H1 (cell line): ENCODE data around the gene RIMBP2. TPM values are rescaled to one million over a fixed set of nuclear protein-coding genes. Genes with fewer than 3 reads are reported as not detected.

ENCODE experiments used
- CTCF ChIA-PET: fragments of 300-600 bp; sonication (Branson Sonifier 250); formaldehyde crosslinking; loops from one replicate; lab custom pipeline; 2021; ENCODE audit not compliant: partially characterized antibody; lab: Charles Lee
- POLR2A ChIA-PET: fragments of 300-600 bp; sonication (Branson Sonifier 250); formaldehyde crosslinking; loops from one replicate; lab custom pipeline; 2021; ENCODE audit warnings: inconsistent platforms; ENCODE audit not compliant: partially characterized antibody; lab: Charles Lee
- DNase-seq, 2 experiments: peaks; one replicate each; pipeline versions ENCODE4 v3.0.0 to v3.0.0-alpha.2; 2010 to 2022; ENCODE audit warnings: low spot score in 2 of 2, low read depth in 1 of 2, mixed read lengths in 1 of 2
- FAIRE-seq: peaks from 2 replicates; lab custom pipeline; 2011; peaks lifted over from hg19 to GRCh38; lab: Jason Lieb, UNC
- H2AFZ ChIP-seq: 2 replicates; pipeline ENCODE4 v1.8.1; 2012; ENCODE audit warnings: low read length, inconsistent platforms
- H2AK5ac ChIP-seq: 2 replicates; pipeline ENCODE4 v1.6.1; 2013; ENCODE audit warnings: low read depth, low read length
- H2BK120ac ChIP-seq: replicated peaks from 2 replicates; pipeline ENCODE3; 2013; ENCODE audit warnings: low read depth, low read length, inconsistent platforms
- H2BK12ac ChIP-seq: 2 replicates; pipeline ENCODE4 v1.6.1; 2013; ENCODE audit warnings: low read depth, low read length
- H2BK15ac ChIP-seq: 2 replicates; pipeline ENCODE4 v1.6.1; 2013; ENCODE audit warnings: low read length
- H2BK20ac ChIP-seq: 2 replicates; pipeline ENCODE4 v1.6.1; 2013; ENCODE audit warnings: low read length
- H2BK5ac ChIP-seq: 2 replicates; pipeline ENCODE4 v1.6.1; 2013; ENCODE audit warnings: low read depth, low read length
- H3K14ac ChIP-seq: 2 replicates; pipeline ENCODE4 v1.6.1; 2013; ENCODE audit warnings: inconsistent platforms; ENCODE audit not compliant: insufficient read length
- H3K18ac ChIP-seq: 2 replicates; pipeline ENCODE4 v1.6.1; 2013; ENCODE audit warnings: low read length; ENCODE audit errors: extremely low read depth
- H3K23ac ChIP-seq: 2 replicates; pipeline ENCODE4 v1.6.1; 2013; ENCODE audit warnings: inconsistent platforms; ENCODE audit not compliant: insufficient read length
- H3K23me2 ChIP-seq: 2 replicates; pipeline ENCODE4 v1.6.1; 2013; ENCODE audit warnings: low read depth, low read length
- H3K27ac ChIP-seq: 2 replicates; pipeline ENCODE4 v1.6.1; 2011; ENCODE audit warnings: low read depth, low read length, inconsistent platforms
- H3K27me3 ChIP-seq, 4 experiments: replicated peaks in 1 of 4; 1 replicate in 1 of 4; 2 replicates in 3 of 4; pipeline versions ENCODE4 v1.6.1 to v1.8.1; 2011 to 2013; ENCODE audit warnings: low read length in 3 of 4, mild to moderate bottlenecking in 3 of 4, inconsistent platforms in 2 of 4, mixed read lengths in 2 of 4, moderate library complexity in 1 of 4; ENCODE audit not compliant: control insufficient read depth in 3 of 4, insufficient read depth in 3 of 4; ENCODE audit errors: extremely low read depth in 1 of 4
- H3K36me3 ChIP-seq, 4 experiments: 2 replicates each; pipeline versions ENCODE4 v1.6.1 to v1.8.1; 2011 to 2013; ENCODE audit warnings: mild to moderate bottlenecking in 4 of 4, low read length in 3 of 4, moderate library complexity in 2 of 4, control low read depth in 1 of 4, inconsistent platforms in 1 of 4; ENCODE audit not compliant: insufficient read depth in 4 of 4, control insufficient read depth in 2 of 4
- H3K4ac ChIP-seq: replicated peaks from 2 replicates; pipeline ENCODE3; 2013; ENCODE audit warnings: low read length, low read depth, mixed read lengths, inconsistent platforms; ENCODE audit not compliant: insufficient read length
- H3K4me1 ChIP-seq, 4 experiments: replicated peaks in 1 of 4; 1 replicate in 1 of 4; 2 replicates in 3 of 4; pipeline versions ENCODE4 v1.6.1 to v1.8.1; 2011 to 2013; ENCODE audit warnings: low read length in 3 of 4, inconsistent platforms in 2 of 4, mixed read lengths in 1 of 4; ENCODE audit not compliant: insufficient read depth in 4 of 4, control insufficient read depth in 3 of 4
- H3K4me2 ChIP-seq, 2 experiments: 2 replicates each; pipeline versions ENCODE4 v1.6.1 to v1.8.1; 2011 to 2013; ENCODE audit warnings: low read depth in 2 of 2, low read length in 2 of 2, control low read depth in 1 of 2, inconsistent platforms in 1 of 2, mild to moderate bottlenecking in 1 of 2; ENCODE audit not compliant: insufficient read depth in 1 of 2
- H3K4me3 ChIP-seq, 4 experiments: fragments of 200-600, 300-600 bp in 1 of 4; sonication (generic), shearing (Covaris generic), sonication (Bioruptor Twin) in 1 of 4; 2 replicates each; pipeline versions ENCODE4 v1.5.1 to v1.8.1; 2011 to 2016; ENCODE audit warnings: low read length in 4 of 4, low read depth in 3 of 4, control low read depth in 2 of 4, inconsistent platforms in 2 of 4, mild to moderate bottlenecking in 2 of 4, mixed read lengths in 1 of 4, moderate library complexity in 1 of 4; ENCODE audit not compliant: insufficient read depth in 2 of 4; ENCODE audit errors: extremely low read depth in 1 of 4
- H3K56ac ChIP-seq: replicated peaks from 2 replicates; pipeline ENCODE3; 2013; ENCODE audit warnings: low read depth, mild to moderate bottlenecking, mixed read lengths, low read length, inconsistent platforms; ENCODE audit not compliant: insufficient read length
- H3K79me1 ChIP-seq: 2 replicates; pipeline ENCODE4 v1.6.1; 2013; ENCODE audit warnings: low read depth, low read length, control low read depth
- H3K79me2 ChIP-seq, 2 experiments: 2 replicates each; pipeline versions ENCODE4 v1.6.1 to v1.8.1; 2012 to 2013; ENCODE audit warnings: low read length in 2 of 2, mild to moderate bottlenecking in 2 of 2, inconsistent platforms in 1 of 2; ENCODE audit not compliant: insufficient read depth in 2 of 2, control insufficient read depth in 1 of 2
- H3K9ac ChIP-seq, 4 experiments: replicated peaks in 1 of 4; 1 replicate in 1 of 4; 2 replicates in 3 of 4; pipeline versions ENCODE4 v1.6.1 to v1.8.1; 2011 to 2013; ENCODE audit warnings: low read depth in 3 of 4, low read length in 3 of 4, control low read depth in 2 of 4, mild to moderate bottlenecking in 2 of 4, moderate library complexity in 2 of 4, inconsistent platforms in 1 of 4; ENCODE audit errors: extremely low read depth in 1 of 4
- H3K9me3 ChIP-seq, 2 experiments: 2 replicates each; pipeline versions ENCODE4 v1.6.1 to v1.8.1; 2012 to 2013; ENCODE audit warnings: mild to moderate bottlenecking in 2 of 2, moderate library complexity in 2 of 2, control low read depth in 1 of 2, inconsistent platforms in 1 of 2, low read depth in 1 of 2, low read length in 1 of 2, mixed read lengths in 1 of 2; ENCODE audit not compliant: insufficient read depth in 2 of 2
- H4K20me1 ChIP-seq, 2 experiments: replicated peaks in 1 of 2; 2 replicates each; pipeline versions ENCODE3 to v1.8.1; 2011 to 2013; ENCODE audit warnings: inconsistent platforms in 2 of 2, low read length in 2 of 2, mild to moderate bottlenecking in 1 of 2; ENCODE audit not compliant: insufficient read depth in 2 of 2, control insufficient read depth in 1 of 2
- H4K5ac ChIP-seq: 2 replicates; pipeline ENCODE4 v1.6.1; 2013; ENCODE audit warnings: low read length, low read depth, mixed read lengths, inconsistent platforms; ENCODE audit not compliant: insufficient read length
- H4K8ac ChIP-seq: 2 replicates; pipeline ENCODE4 v1.8.0; 2013; ENCODE audit warnings: mild to moderate bottlenecking, moderate library complexity, low read length, inconsistent platforms; ENCODE audit not compliant: insufficient read depth; ENCODE audit errors: extremely low read depth
- H4K91ac ChIP-seq: replicated peaks from 2 replicates; pipeline ENCODE3; 2013; ENCODE audit warnings: low read length, mixed read lengths, inconsistent platforms; ENCODE audit not compliant: insufficient read length
- CTBP2 ChIP-seq: IDR thresholded peaks from 2 replicates; pipeline ENCODE4 v1.7.0; 2011; ENCODE audit warnings: borderline replicate concordance, mild to moderate bottlenecking, moderate library complexity, mixed read lengths, low read length; ENCODE audit not compliant: insufficient read depth, insufficient read length
- HDAC6 ChIP-seq: IDR thresholded peaks from one replicate; pipeline ENCODE4 v1.7.1; 2012; ENCODE audit warnings: low read depth, mild to moderate bottlenecking, inconsistent platforms, low read length, moderate library complexity
- KDM5A ChIP-seq: fragments of 200-600 bp; IDR thresholded peaks from 2 replicates; pipeline ENCODE4 v1.7.1; 2012; ENCODE audit warnings: mild to moderate bottlenecking, low read length, inconsistent platforms, mixed read lengths
- RAD21 ChIP-seq, 2 experiments: IDR thresholded peaks in 1 of 2; conservative IDR thresholded peaks in 1 of 2; 2 replicates each; pipeline ENCODE4 v1.6.1; 2011; ENCODE audit warnings: low read depth in 2 of 2, low read length in 2 of 2, improper control_type of control experiment in 1 of 2, inconsistent platforms in 1 of 2, mild to moderate bottlenecking in 1 of 2, moderate library complexity in 1 of 2
- SIRT6 ChIP-seq: IDR thresholded peaks from one replicate; pipeline ENCODE4 v1.7.1; 2012; ENCODE audit warnings: low read length, inconsistent platforms
- USF2 ChIP-seq: IDR thresholded peaks from 2 replicates; pipeline ENCODE4 v1.6.1; 2011; ENCODE audit warnings: low read length, improper control_type of control experiment
- WGBS, 2 experiments: shearing (Covaris generic) in 1 of 2; methylation state at CpG; one replicate each; pipeline versions ENCODE4 v1.1.6 to v1.1.7; 2013 to 2015; ENCODE audit warnings: low lambda C conversion rate in 2 of 2, mixed read lengths in 2 of 2, inconsistent platforms in 1 of 2, low coverage in 1 of 2, missing lambda C conversion rate in 1 of 2; ENCODE audit not compliant: insufficient replicate concordance in 2 of 2, insufficient coverage in 1 of 2, insufficient read length in 1 of 2; ENCODE audit errors: extremely low coverage in 1 of 2, missing lambda C conversion rate in 1 of 2; 5-methylcytosine and 5-hydroxymethylcytosine counted together
- polyA plus RNA-seq, 7 experiments: library from polyadenylated mRNA; depleted of rRNA in 3 of 7; stranded (reverse) in 5 of 7; unstranded in 2 of 7; fragments of >200 nt in 5 of 7; fragments of 200-250 nt in 2 of 7; gene quantifications; 1 replicate in 5 of 7; 2 replicates in 1 of 7; 4 replicates in 1 of 7; pipeline versions ENCODE4 v1.2.1 to v1.2.3, GENCODE V29; 2011 to 2013; ENCODE audit warnings: missing spikeins in 2 of 7, mixed read lengths in 2 of 7
- total RNA-seq: library from RNA; stranded (reverse); fragmentation: NEBNext Ultra II Directional; extraction: Animal tissue kit (Norgen Biotek cat#: 25700); gene quantifications from 2 replicates; pipeline ENCODE4 v1.2.1, GENCODE V29; 2021

Gene RIMBP2
- total and polyA plus RNA-seq, 2 of the 8 experiments (the other 6 are each of a cell fraction or from before 2014, with no cell fraction given): 0.18 to 0.65 TPM

- Histone ChIP-seq H3K23me2 (no peaks in the 10 kb centered on the region; the same call in 1 of the 2 replicates), H3K27me3 (no peaks in the 10 kb centered on the region), H2BK5ac (no peak overlapping the region), H3K9me3 (peaks cover 4 to 7% of the 10 kb centered on the region in 2 experiments; a peak in 2 of 4 replicates), H3K4me2 (no peak overlapping the region), H2BK15ac (no peak overlapping the region), H2BK20ac (no peak overlapping the region), H3K27ac (no peak overlapping the region), H2BK12ac (no peak overlapping the region), H3K4me1 (peaks cover 0 to 4% (median 0%) of the 10 kb centered on the region in 4 experiments; a peak in 1 of 7 replicates), H2AK5ac (no peak overlapping the region), H3K14ac (no peak overlapping the region), H3K4ac (no peak overlapping the region), H3K79me1 (no peaks in the 10 kb centered on the region), H4K20me1 (no peaks in the 10 kb centered on the region), H3K4me3 (no peak overlapping the region), H3K79me2 (no peaks in the 10 kb centered on the region), H3K56ac (no peak overlapping the region), H4K8ac (no peak overlapping the region), H3K36me3 (no peaks in the 10 kb centered on the region), H3K18ac (no peak overlapping the region), H3K23ac (no peak overlapping the region), H4K91ac (no peak overlapping the region), H2BK120ac (no peak overlapping the region), H3K9ac (no peak overlapping the region), H4K5ac (no peak overlapping the region), H2AFZ (no peak overlapping the region)
- FAIRE-seq (no peak), DNase-seq (no peak)
- TF ChIP-seq KDM5A: no peak
- TF ChIP-seq HDAC6: no peak
- no peak for TF ChIP-seq USF2
- no peak for TF ChIP-seq SIRT6
- TF ChIP-seq CTBP2: no peak
- TF ChIP-seq RAD21 (IDR thresholded peaks at IDR 0.05 in 1 of 2, conservative IDR thresholded peaks at IDR 0.05 in 1 of 2; ENCODE audit: low read depth in 2 of 2, low read length in 2 of 2): no peak
- CTCF ChIA-PET: no interaction called here
- WGBS, 2 experiments: 84% methylated on average over 5 of the region's 5 CpGs; no CpG with 5 or more reads in 1 of the 2 experiments
- POLR2A ChIA-PET: no interaction called here
These were observed 160.9 kb downstream of the RIMBP2 start for GRCh38 chr12:130555221-130555620.
